ENCODE data around the gene DAB2IP.

GRCh38 chr9:121690766-121691165, 39.3 kb downstream of the DAB2IP start:
- TF ChIP-seq, protein P1, sequence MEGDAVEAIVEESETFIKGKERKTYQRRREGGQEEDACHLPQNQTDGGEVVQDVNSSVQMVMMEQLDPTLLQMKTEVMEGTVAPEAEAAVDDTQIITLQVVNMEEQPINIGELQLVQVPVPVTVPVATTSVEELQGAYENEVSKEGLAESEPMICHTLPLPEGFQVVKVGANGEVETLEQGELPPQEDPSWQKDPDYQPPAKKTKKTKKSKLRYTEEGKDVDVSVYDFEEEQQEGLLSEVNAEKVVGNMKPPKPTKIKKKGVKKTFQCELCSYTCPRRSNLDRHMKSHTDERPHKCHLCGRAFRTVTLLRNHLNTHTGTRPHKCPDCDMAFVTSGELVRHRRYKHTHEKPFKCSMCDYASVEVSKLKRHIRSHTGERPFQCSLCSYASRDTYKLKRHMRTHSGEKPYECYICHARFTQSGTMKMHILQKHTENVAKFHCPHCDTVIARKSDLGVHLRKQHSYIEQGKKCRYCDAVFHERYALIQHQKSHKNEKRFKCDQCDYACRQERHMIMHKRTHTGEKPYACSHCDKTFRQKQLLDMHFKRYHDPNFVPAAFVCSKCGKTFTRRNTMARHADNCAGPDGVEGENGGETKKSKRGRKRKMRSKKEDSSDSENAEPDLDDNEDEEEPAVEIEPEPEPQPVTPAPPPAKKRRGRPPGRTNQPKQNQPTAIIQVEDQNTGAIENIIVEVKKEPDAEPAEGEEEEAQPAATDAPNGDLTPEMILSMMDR (conservative IDR thresholded peaks at IDR 0.05), result no peak
- TF ChIP-seq EZH2 (IDR thresholded peaks at IDR 0.05; ENCODE audit: low read depth), result no peak

Data from PC-9 (cell line).